Mammary epithelial cell (primary cell): ENCODE data around the gene HLCS.

Experiments
- CTCF ChIP-seq, 2 donors: IDR thresholded peaks in 1 of 2; conservative IDR thresholded peaks in 1 of 2; 2 replicates each; pipeline ENCODE4 v1.5.1; 2011 to 2012; ENCODE audit warnings: inconsistent platforms in 2 of 2, low read length in 2 of 2, mild to moderate bottlenecking in 2 of 2, control low read depth in 1 of 2, low read depth in 1 of 2; ENCODE audit not compliant: insufficient read depth in 1 of 2; ENCODE audit errors: extremely low read depth in 1 of 2
- EZH2 ChIP-seq: IDR thresholded peaks from 2 replicates; pipeline ENCODE4 v1.6.1; 2012; ENCODE audit warnings: low read length, inconsistent platforms, borderline replicate concordance

- TF ChIP-seq CTCF (conservative IDR thresholded peaks at IDR 0.05 in 1 of 2, IDR thresholded peaks at IDR 0.05 in 1 of 2; ENCODE audit: extremely low read depth in 1 of 2, insufficient read depth in 1 of 2, low read depth in 1 of 2, low read length in 2 of 2) (no peak), EZH2 (no peak)
These were observed 222.3 kb downstream of the HLCS start for GRCh38 chr21:36744190-36744559.
